ENCODE data around the gene LYPD6B.

Gene LYPD6B

GRCh38 chr2:149009576-149010461, 28.7 kb upstream of the LYPD6B start:
- DNase-seq (ENCODE audit: low read depth) = no peak
- TF ChIP-seq CTCF (IDR thresholded peaks at IDR 0.05; ENCODE audit: control insufficient read depth, extremely low read depth, insufficient read depth) = no peak
- no peak overlapping the region for H3K4me3 ChIP-seq (ENCODE audit: low read depth, low read length)

GRCh38 chr2:149012545-149012944, 26.0 kb upstream of the LYPD6B start:
- no peak for TF ChIP-seq CTCF (IDR thresholded peaks at IDR 0.05; ENCODE audit: control insufficient read depth, extremely low read depth, insufficient read depth)
- H3K4me3 ChIP-seq (ENCODE audit: low read depth, low read length) = no peak overlapping the region
- no peak for DNase-seq (ENCODE audit: low read depth)

GRCh38 chr2:149015501-149015900, 23.0 kb upstream of the LYPD6B start:
- no peak overlapping the region for H3K4me3 ChIP-seq (ENCODE audit: low read depth, low read length)
- TF ChIP-seq CTCF (IDR thresholded peaks at IDR 0.05; ENCODE audit: control insufficient read depth, extremely low read depth, insufficient read depth) = no peak
- DNase-seq (ENCODE audit: low read depth) = no peak

- DNase-seq (ENCODE audit: low read depth) = no peak
- no peak for TF ChIP-seq CTCF (IDR thresholded peaks at IDR 0.05; ENCODE audit: control insufficient read depth, extremely low read depth, insufficient read depth)
- no peak overlapping the region for H3K4me3 ChIP-seq (ENCODE audit: low read depth, low read length)
These were observed 22.5 kb upstream of the LYPD6B start for GRCh38 chr2:149015926-149016563.

GRCh38 chr2:149017116-149017985, 21.1 kb upstream of the LYPD6B start:
- peak; percentile 32 for DNase-seq (ENCODE audit: low read depth)
- no peak overlapping the region for H3K4me3 ChIP-seq (ENCODE audit: low read depth, low read length)
- TF ChIP-seq CTCF (IDR thresholded peaks at IDR 0.05; ENCODE audit: control insufficient read depth, extremely low read depth, insufficient read depth) = peak; percentile 78

GRCh38 chr2:149018981-149019380, 19.5 kb upstream of the LYPD6B start:
- H3K4me3 ChIP-seq (ENCODE audit: low read depth, low read length) = no peak overlapping the region

More at GRCh38 chr2:149018981-149019380, 19.5 kb upstream of the LYPD6B start:
- DNase-seq (ENCODE audit: low read depth) = no peak
- TF ChIP-seq CTCF (IDR thresholded peaks at IDR 0.05; ENCODE audit: control insufficient read depth, extremely low read depth, insufficient read depth) = no peak
